Measurements from ENCODE around the gene PORCN. TPM values are rescaled to one million over a fixed set of nuclear protein-coding genes. Genes with fewer than 3 reads are reported as not detected.

PORCN gene
- total and polyA plus RNA-seq, 2 of the 4 experiments (the other 2 are of a cell fraction), result 4.1 to 10.1 TPM

DNA sequence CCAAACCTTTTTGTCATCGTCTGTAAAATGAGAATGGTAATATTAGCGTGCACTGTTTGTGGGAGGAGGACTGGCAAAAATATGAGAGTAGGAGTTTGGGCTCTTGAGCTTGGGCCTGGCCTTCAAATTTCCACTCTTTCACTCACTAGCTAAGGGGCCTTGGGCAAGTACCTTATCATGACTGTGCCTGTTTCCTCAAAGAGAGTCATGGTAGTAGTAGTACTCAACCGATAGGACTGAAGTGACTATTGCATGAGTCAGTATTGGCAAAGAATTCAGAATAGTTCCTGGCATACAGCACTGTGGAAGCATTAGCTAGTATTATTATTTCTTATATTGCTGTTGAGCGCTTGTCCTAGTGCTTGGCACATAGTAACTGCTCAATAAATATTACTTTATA is 49.5 kb downstream of the PORCN start:
- H3K23ac ChIP-seq (ENCODE audit: low read depth, low read length), result no peak overlapping the region
- in situ Hi-C loops (cut with MboI; ENCODE audit: low sequenced_read_pairs), result no loop called here
- ATAC-seq (ENCODE audit: low read depth) (peak; percentile 91), DNase-seq (peak; percentile 87)
- no peak overlapping the region for H3K4me2 ChIP-seq (ENCODE audit: low read depth, low read length)
- intact Hi-C loops (cut with micrococcal nuclease), result no loop called here
- no CpG with 5 or more reads among the region's 4 CpGs for WGBS, 2 experiments (ENCODE audit: extremely low coverage in 2 of 2, insufficient read length in 1 of 2)
- H3K18ac ChIP-seq (ENCODE audit: low read depth, low read length), result no peak overlapping the region
- no peak overlapping the region for H2BK15ac ChIP-seq (ENCODE audit: low read depth, low read length)
- H3K79me1 ChIP-seq (ENCODE audit: low read depth in 1 of 2, low read length in 2 of 2), result peaks cover 0 to 5% of the 10 kb centered on the region in 2 experiments; a peak in 2 of 4 replicates
- peak; percentile 58; the same call in 1 of the 2 replicates for TF ChIP-seq NFE2L2 (IDR thresholded peaks at IDR 0.05; ENCODE audit: low read depth, low read length)
- no peak for TF ChIP-seq CHD1 (IDR thresholded peaks at IDR 0.05; ENCODE audit: low read depth, low read length)
- TF ChIP-seq, protein P1, sequence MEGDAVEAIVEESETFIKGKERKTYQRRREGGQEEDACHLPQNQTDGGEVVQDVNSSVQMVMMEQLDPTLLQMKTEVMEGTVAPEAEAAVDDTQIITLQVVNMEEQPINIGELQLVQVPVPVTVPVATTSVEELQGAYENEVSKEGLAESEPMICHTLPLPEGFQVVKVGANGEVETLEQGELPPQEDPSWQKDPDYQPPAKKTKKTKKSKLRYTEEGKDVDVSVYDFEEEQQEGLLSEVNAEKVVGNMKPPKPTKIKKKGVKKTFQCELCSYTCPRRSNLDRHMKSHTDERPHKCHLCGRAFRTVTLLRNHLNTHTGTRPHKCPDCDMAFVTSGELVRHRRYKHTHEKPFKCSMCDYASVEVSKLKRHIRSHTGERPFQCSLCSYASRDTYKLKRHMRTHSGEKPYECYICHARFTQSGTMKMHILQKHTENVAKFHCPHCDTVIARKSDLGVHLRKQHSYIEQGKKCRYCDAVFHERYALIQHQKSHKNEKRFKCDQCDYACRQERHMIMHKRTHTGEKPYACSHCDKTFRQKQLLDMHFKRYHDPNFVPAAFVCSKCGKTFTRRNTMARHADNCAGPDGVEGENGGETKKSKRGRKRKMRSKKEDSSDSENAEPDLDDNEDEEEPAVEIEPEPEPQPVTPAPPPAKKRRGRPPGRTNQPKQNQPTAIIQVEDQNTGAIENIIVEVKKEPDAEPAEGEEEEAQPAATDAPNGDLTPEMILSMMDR (conservative IDR thresholded peaks at IDR 0.05; ENCODE audit: low read depth, low read length), result no peak
- peak; percentile 39; the same call in 1 of the 2 replicates for TF ChIP-seq CEBPB (IDR thresholded peaks at IDR 0.05; ENCODE audit: low read depth, low read length)
- TF ChIP-seq MAFK (IDR thresholded peaks at IDR 0.05; ENCODE audit: low read depth, low read length), result peak; percentile 18; the same call in 1 of the 2 replicates
- TF ChIP-seq FOS (IDR thresholded peaks at IDR 0.05; ENCODE audit: low read depth, low read length), result peak; percentile 16; the same call in 1 of the 2 replicates
- dilution Hi-C loops (cut with HindIII; ENCODE audit: low sequenced_read_pairs, unreplicated experiment), result no loop called here
- no peak overlapping the region for H3K56ac ChIP-seq (ENCODE audit: extremely low read depth, insufficient read depth, low read length)
- ChIA-PET POLR2A (ENCODE audit: unreplicated experiment) (no interaction called here), CTCF (interaction anchor here (1.1 kb wide), 1 partner anchor 27 kb away, joined by 3 read pairs; no protein-coding TSS in a partner anchor)
- peaks cover 6% of the 10 kb centered on the region; the same call in 1 of the 2 replicates for H3K9me1 ChIP-seq (ENCODE audit: insufficient read depth, low read length)
- no peak overlapping the region for H2BK120ac ChIP-seq (ENCODE audit: low read depth, low read length)
- no peaks in the 10 kb centered on the region for H4K20me1 ChIP-seq (ENCODE audit: insufficient read depth, low read length)
- H3K27me3 ChIP-seq (ENCODE audit: control insufficient read depth, insufficient read depth, low read length), result no peaks in the 10 kb centered on the region
- no peak overlapping the region for H4K5ac ChIP-seq (ENCODE audit: low read depth, low read length)
- H2BK20ac ChIP-seq (ENCODE audit: low read depth, low read length), result no peak overlapping the region
- H3K4ac ChIP-seq (ENCODE audit: low read depth, low read length), result no peak overlapping the region
- peak overlapping the region; percentile 48 for H2BK5ac ChIP-seq (ENCODE audit: low read depth, low read length, poor library complexity, severe bottlenecking)
- H4K91ac ChIP-seq (ENCODE audit: insufficient read depth, low read depth, low read length), result no peak overlapping the region
- H3K27ac ChIP-seq (ENCODE audit: insufficient read depth, low read length), result no peak overlapping the region
- H2AK9ac ChIP-seq (replicated peaks; ENCODE audit: low read depth, low read length, poor library complexity), result no peak overlapping the region
- BruUV-seq (replicated peaks), result no TSS peak
- no peak overlapping the region for H3K4me3 ChIP-seq (ENCODE audit: insufficient read depth, low read depth, low read length)
- no peak overlapping the region for H2AK5ac ChIP-seq (ENCODE audit: low read depth, low read length)
- no peak overlapping the region for H2AFZ ChIP-seq (replicated peaks; ENCODE audit: low read length, poor library complexity)
- H3K14ac ChIP-seq (replicated peaks; ENCODE audit: low read depth, low read length), result no peak overlapping the region
- no peak overlapping the region for H3K9ac ChIP-seq (ENCODE audit: low read depth, low read length)
- peaks cover 28% of the 10 kb centered on the region for H3K36me3 ChIP-seq (ENCODE audit: control insufficient read depth, insufficient read depth, low read length)
- H3K9me3 ChIP-seq (ENCODE audit: control insufficient read depth, insufficient read depth, low read length), result no peaks in the 10 kb centered on the region
- no peaks in the 10 kb centered on the region; the same call in 1 of the 2 replicates for H3K4me1 ChIP-seq (ENCODE audit: control insufficient read depth, insufficient read depth, low read length)
- H4K8ac ChIP-seq (ENCODE audit: low read depth in 2 of 2, low read length in 2 of 2), result no peak overlapping the region
